ENCODE measurements around the gene ACKR3. TPM values are rescaled to one million over a fixed set of nuclear protein-coding genes. Genes with fewer than 3 reads are reported as not detected.
A peak's percentile ranks its signal among the peaks of the same experiment; 100 is the strongest.

The ACKR3 gene
- total and polyA plus RNA-seq, 5 donors = 22.5 to 50.1 (median 31.1) TPM

DNA sequence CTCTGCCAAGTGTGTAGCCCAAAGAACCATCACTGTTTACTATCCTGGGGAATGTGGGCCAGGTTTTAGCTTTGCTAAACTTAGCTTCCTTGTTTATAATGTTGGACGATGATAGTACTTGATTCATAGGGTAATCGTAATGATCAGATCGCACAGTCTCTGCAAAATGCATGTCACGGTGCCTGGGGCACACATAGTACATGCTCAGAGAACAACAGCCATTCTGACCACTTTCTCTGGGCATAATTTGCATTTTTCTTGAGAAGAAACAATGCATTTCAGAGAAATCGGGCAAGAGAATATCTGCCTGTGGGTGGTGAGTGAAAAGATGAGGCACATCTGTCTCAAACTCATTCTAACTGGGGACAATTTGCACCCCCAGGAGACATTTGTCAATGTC lies 16.3 kb downstream of the ACKR3 start:
- no peaks in the 10 kb centered on the region for H3K4me1 ChIP-seq (ENCODE audit: control insufficient read depth, insufficient read depth, low read length)
- intact Hi-C loops (cut with DNase I) = no loop called here
- 87% methylated on average over 5 of the region's 5 CpGs for WGBS
- ATAC-seq (no peak), DNase-seq (no peak)
- H3K27me3 ChIP-seq (ENCODE audit: control insufficient read depth, insufficient read depth) = no peaks in the 10 kb centered on the region
- no peaks in the 10 kb centered on the region for H3K9me3 ChIP-seq (ENCODE audit: control insufficient read depth, low read length)
- no peak overlapping the region for H3K27ac ChIP-seq (ENCODE audit: low read length)
- no peak overlapping the region for H3K4me3 ChIP-seq (ENCODE audit: low read length)

DNA sequence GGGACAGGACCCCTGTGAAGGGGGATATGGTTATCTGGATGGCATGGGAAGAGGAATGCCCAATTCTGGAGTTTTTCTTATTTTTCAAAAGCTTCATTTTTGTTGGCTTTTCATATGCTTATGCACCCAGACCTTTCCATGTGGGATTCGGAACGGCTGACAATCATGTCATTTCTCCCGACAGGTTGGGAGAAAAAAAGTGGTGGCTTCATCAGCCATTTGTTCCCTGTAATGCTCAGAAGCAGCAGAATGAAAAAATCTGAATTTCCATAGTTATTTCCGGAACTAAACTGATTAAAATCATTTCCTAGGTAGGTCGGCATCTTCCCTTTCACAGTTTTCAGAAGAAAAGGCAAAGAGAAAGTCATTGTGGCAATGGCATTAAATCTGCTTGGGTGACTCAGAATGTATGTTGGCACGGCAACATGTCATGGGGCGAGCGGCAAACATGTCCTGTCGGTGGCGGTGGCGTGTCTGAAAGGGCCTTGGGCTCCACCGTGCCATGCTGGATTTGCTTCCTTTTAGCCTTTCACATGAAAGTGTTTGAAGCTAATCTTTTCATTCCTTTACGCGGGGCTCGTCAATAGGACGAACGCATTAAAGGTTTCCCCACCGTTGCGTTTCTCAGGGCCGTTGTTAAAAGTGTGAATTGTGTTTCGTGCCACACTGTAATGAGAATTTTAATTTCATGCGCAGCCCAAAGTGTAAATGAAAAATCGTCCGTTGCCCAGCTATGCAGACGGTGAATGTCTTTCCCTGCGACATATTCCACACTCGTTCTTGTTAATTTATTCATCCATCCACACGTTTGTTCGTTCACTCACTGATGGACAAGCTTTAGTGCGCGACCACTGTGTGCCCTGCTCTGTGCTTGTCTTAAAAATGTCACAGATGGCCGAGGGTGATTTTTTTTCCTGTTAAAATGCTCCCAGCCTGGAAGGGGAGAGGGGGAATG lies 18.5 kb downstream of the ACKR3 start:
- Histone ChIP-seq H3K27ac (ENCODE audit: low read length) (no peak overlapping the region), H3K27me3 (ENCODE audit: control insufficient read depth, insufficient read depth) (no peaks in the 10 kb centered on the region), H3K9me3 (ENCODE audit: control insufficient read depth, low read length) (no peaks in the 10 kb centered on the region), H3K4me1 (ENCODE audit: control insufficient read depth, insufficient read depth, low read length) (no peaks in the 10 kb centered on the region), H3K4me3 (ENCODE audit: low read length) (no peak overlapping the region)
- DNase-seq (no peak), ATAC-seq (no peak)
- intact Hi-C loops (cut with DNase I) = no loop called here
- WGBS = 95% methylated on average over 32 of the region's 32 CpGs

DNA sequence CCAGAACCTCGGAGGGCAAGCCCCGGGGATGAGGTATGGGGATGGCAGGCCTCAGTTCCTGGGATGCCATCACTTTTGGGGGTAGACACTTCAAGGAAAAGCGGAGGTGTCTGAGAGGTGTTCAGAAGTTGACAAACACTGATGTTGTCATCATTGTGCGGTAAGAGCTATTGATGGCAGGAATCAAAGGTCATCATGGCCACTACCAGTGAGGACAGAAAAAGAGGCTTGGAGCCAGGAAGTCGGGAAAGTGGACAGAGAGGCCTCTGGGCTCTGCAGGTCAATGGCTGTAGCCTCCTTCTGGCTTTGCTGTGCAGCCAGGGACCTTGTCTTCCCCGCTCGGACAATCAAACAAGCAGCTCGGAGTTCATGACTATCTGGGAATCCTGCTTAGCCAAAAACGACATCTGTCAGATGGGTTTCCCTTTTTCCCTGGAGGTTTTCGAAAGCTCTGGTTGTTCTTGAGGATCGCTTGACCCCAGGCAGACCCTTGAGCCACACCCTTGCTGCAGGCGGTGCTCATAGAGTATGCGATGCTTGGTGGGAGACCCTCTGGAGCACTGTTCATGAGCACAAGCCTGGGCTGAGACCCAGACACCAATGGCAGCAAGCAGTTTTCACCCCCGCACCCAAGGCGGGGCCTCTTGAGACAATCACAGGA lies 19.4 kb downstream of the ACKR3 start:
- ATAC-seq (no peak), DNase-seq (no peak)
- no peaks in the 10 kb centered on the region for H3K9me3 ChIP-seq (ENCODE audit: control insufficient read depth, low read length)
- H3K27ac ChIP-seq (ENCODE audit: low read length) = no peak overlapping the region
- H3K4me3 ChIP-seq (ENCODE audit: low read length) = no peak overlapping the region
- H3K27me3 ChIP-seq (ENCODE audit: control insufficient read depth, insufficient read depth) = no peaks in the 10 kb centered on the region
- intact Hi-C loops (cut with DNase I) = no loop called here
- H3K4me1 ChIP-seq (ENCODE audit: control insufficient read depth, insufficient read depth, low read length) = no peaks in the 10 kb centered on the region
- 88% methylated on average over 15 of the region's 15 CpGs for WGBS

DNA sequence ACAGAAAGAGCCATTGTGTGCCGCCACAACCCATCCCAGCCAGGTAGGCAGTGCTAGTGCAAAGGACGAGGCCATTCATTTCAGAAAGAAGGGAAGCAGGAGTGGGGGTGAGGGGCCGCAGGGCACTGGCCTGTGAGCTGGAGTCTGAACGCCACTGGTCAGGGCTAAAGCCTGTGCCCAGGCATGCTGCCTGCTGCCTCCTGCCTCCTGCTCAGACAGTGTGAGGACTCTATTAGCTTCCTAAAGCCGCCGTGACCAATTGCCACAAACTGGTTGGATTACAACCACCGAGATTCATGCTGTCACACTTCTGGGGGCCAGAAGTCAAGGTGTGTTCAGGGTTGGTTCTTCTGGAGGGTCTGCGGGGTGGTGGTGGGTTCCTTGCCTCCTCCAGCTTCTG lies 21.2 kb downstream of the ACKR3 start:
- no peaks in the 10 kb centered on the region for H3K4me1 ChIP-seq (ENCODE audit: control insufficient read depth, insufficient read depth, low read length)

DNA sequence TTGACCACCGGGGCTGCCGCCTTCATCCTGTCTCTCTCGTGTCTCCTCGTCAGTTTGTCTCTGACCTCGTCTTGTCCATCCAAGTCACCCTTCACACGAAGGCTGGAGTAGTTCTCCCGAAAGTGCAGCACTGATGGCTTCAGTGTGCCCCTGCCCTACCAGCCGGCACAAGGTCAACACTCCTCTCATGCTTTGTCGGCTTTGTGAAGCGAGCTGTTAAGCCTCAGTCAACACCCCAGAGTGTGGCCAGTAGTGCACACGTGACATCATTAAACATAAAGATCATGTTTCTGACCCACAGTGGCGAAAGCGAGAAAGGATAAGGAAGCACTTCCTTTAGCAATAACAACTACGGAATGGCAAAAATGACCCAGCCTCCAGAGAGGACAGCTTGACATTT lies 23.2 kb downstream of the ACKR3 start:
- 32% methylated on average over 14 of the region's 14 CpGs for WGBS
- intact Hi-C loops (cut with DNase I) = no loop called here
- ATAC-seq (peak; percentile 42 to 46), DNase-seq (no peak)
- Histone ChIP-seq H3K9me3 (ENCODE audit: control insufficient read depth, low read length) (no peaks in the 10 kb centered on the region), H3K27me3 (ENCODE audit: control insufficient read depth, insufficient read depth) (no peaks in the 10 kb centered on the region), H3K4me1 (ENCODE audit: control insufficient read depth, insufficient read depth, low read length) (peaks cover 2% of the 10 kb centered on the region), H3K4me3 (ENCODE audit: low read length) (no peak overlapping the region), H3K27ac (ENCODE audit: low read length) (no peak overlapping the region)

More for the DNA sequence above, 21.2 kb downstream of the ACKR3 start:
- intact Hi-C loops (cut with DNase I) = no loop called here
- WGBS = 90% methylated on average over 8 of the region's 8 CpGs
- Histone ChIP-seq H3K27me3 (ENCODE audit: control insufficient read depth, insufficient read depth) (no peaks in the 10 kb centered on the region), H3K27ac (ENCODE audit: low read length) (no peak overlapping the region), H3K9me3 (ENCODE audit: control insufficient read depth, low read length) (no peaks in the 10 kb centered on the region), H3K4me3 (ENCODE audit: low read length) (no peak overlapping the region)
- no peak for DNase-seq
- ATAC-seq = no peak

DNA sequence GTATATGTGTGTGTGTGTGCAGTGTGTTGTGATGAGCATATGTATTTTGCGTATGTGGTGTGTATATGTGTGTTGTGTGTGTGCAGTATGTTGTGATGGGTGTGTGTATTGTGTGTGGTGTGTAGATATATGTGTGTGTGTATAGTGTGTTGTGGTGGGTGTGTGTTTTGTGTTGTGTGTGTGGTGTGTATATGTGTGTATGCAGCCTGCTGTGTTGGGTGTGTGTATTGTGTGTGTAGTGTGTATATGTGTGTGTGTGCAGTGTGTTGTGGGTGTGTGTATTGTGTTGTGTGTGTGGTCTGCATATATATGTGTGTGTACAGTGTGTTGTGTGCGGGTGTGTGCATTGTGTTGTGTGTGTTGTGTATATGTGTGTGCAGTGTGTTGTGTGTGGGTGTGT lies 23.9 kb downstream of the ACKR3 start:
- DNase-seq = no peak

DNA sequence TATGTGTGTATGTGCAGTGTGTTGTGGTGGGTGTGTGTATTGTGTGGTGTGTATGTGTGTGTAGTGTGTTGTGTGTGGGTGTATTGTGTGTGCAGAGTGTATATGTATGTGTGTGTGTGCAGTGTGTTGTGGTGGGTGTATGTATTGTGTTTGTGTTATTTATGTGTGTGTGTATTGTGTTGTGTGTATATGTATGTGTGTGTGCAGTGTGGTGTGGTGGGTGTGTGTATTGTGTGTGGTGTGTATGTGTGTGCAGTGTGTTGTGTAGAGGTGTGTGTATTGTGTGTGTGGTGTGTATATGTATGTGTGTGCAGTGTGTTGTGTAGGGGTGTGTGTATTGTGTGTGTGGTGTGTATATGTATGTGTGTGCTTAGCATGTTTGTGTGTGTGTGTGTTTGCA lies 24.3 kb downstream of the ACKR3 start:
- Histone ChIP-seq H3K4me3 (ENCODE audit: low read length) (no peak overlapping the region), H3K9me3 (ENCODE audit: control insufficient read depth, low read length) (no peaks in the 10 kb centered on the region), H3K27ac (ENCODE audit: low read length) (no peak overlapping the region), H3K27me3 (ENCODE audit: control insufficient read depth, insufficient read depth) (no peaks in the 10 kb centered on the region), H3K4me1 (ENCODE audit: control insufficient read depth, insufficient read depth, low read length) (peaks cover 2% of the 10 kb centered on the region)
- intact Hi-C loops (cut with DNase I) = no loop called here
- no peak for DNase-seq
- no peak for ATAC-seq

More for the DNA sequence above, 23.9 kb downstream of the ACKR3 start:
- Histone ChIP-seq H3K27ac (ENCODE audit: low read length) (no peak overlapping the region), H3K4me1 (ENCODE audit: control insufficient read depth, insufficient read depth, low read length) (peaks cover 2% of the 10 kb centered on the region), H3K4me3 (ENCODE audit: low read length) (no peak overlapping the region), H3K9me3 (ENCODE audit: control insufficient read depth, low read length) (no peaks in the 10 kb centered on the region), H3K27me3 (ENCODE audit: control insufficient read depth, insufficient read depth) (no peaks in the 10 kb centered on the region)
- WGBS = over 99% methylated on average over 2 of the region's 2 CpGs
- intact Hi-C loops (cut with DNase I) = no loop called here
- ATAC-seq = no peak

DNA sequence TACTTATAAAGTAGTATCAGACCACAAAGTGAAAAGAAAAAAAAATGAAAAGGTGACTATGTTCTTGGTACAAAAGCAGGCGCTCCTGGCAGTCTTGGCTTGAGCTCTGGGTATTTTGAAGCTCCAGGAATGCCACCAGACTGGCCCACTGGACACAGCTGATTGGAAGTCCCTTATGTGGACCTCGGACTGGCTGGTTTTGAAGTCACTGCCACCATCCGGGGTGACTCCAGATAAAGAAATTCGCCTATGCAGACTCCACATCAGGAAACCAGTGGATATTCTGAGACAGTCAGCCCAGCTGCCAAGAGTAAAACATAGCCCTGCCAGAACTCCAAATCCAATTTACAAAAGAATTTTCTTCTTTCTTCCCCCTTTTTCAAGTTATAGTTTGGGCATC lies 28.0 kb downstream of the ACKR3 start:
- Histone ChIP-seq H3K9me3 (ENCODE audit: control insufficient read depth, low read length) (no peaks in the 10 kb centered on the region), H3K4me1 (ENCODE audit: control insufficient read depth, insufficient read depth, low read length) (peaks cover 2% of the 10 kb centered on the region), H3K27ac (ENCODE audit: low read length) (no peak overlapping the region), H3K4me3 (ENCODE audit: low read length) (no peak overlapping the region), H3K27me3 (ENCODE audit: control insufficient read depth, insufficient read depth) (no peaks in the 10 kb centered on the region)
- peak in 1 of 2 donors; percentile 32 for ATAC-seq
- DNase-seq = no peak
- WGBS = 39% methylated on average over 4 of the region's 4 CpGs
- intact Hi-C loops (cut with DNase I) = no loop called here

DNA sequence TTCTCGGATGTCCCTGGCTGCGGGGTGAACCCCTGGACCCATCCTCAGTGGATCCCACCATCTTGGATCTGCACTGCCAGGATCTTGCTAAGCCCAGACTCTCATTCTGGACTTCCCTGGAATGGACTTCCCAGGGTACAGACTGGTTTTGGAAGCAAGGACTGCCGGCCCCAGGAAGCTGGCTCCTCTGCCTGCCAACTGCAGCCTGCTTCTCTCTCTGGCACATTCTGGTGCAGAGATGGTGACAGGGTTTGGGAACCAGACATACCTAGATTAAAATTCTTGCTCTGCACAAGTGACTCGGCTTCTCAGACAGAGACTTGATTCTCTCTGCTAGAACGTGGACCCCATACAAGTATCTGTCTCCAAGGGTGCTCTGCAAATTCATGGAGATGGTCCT lies 29.4 kb downstream of the ACKR3 start:
- intact Hi-C loops (cut with DNase I) = no loop called here
- H3K27me3 ChIP-seq (ENCODE audit: control insufficient read depth, insufficient read depth) = no peaks in the 10 kb centered on the region
- H3K9me3 ChIP-seq (ENCODE audit: control insufficient read depth, low read length) = no peaks in the 10 kb centered on the region
- H3K27ac ChIP-seq (ENCODE audit: low read length) = no peak overlapping the region
- H3K4me3 ChIP-seq (ENCODE audit: low read length) = no peak overlapping the region
- DNase-seq (no peak), ATAC-seq (no peak)
- 77% methylated on average over 5 of the region's 5 CpGs for WGBS
- peaks cover 2% of the 10 kb centered on the region for H3K4me1 ChIP-seq (ENCODE audit: control insufficient read depth, insufficient read depth, low read length)

DNA sequence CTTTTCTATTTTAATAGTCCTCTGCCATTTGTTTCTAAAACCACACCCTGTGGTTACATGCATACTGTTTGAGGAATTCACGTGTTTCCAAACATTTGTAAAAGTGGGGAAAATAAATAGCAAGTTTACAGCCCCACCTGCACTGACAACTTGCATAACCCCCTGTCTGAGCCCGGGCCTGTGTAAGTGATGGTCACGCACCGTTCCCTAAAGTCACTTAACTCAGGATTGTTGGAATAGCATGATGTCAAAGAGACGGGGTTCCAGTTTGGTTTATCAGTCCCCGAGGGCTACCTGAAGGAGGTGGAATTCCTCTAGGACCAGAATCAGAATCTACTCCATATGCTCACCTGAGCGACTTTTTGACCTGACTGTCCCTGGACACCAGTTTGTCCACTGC lies 30.5 kb downstream of the ACKR3 start:
- no peaks in the 10 kb centered on the region for H3K27me3 ChIP-seq (ENCODE audit: control insufficient read depth, insufficient read depth)
- no peak overlapping the region for H3K4me3 ChIP-seq (ENCODE audit: low read length)
- H3K9me3 ChIP-seq (ENCODE audit: control insufficient read depth, low read length) = no peaks in the 10 kb centered on the region
- 92% methylated on average over 7 of the region's 7 CpGs for WGBS
- DNase-seq (no peak), ATAC-seq (no peak)
- peaks cover 2% of the 10 kb centered on the region for H3K4me1 ChIP-seq (ENCODE audit: control insufficient read depth, insufficient read depth, low read length)
- intact Hi-C loops (cut with DNase I) = no loop called here
- no peak overlapping the region for H3K27ac ChIP-seq (ENCODE audit: low read length)

DNA sequence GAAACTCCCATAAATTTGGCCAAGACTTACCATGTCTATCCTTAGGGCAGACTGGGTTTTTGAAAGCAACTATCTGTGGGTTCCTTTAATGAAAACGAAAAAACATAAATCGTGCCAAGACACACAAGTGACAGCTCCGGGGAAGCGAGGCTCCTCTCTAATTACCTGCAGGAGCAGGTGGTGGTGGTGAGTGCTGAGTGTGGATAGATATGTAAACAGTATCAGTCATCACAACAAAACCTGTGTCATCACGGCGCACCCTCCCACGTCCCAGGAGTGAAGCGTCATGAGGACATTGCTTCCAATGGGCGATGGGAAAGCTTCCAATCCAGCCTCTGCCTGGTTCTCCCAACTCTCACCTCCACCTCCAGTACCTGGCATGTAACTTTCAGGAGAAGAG lies 31.3 kb downstream of the ACKR3 start:
- DNase-seq (no peak), ATAC-seq (no peak)
- intact Hi-C loops (cut with DNase I) = no loop called here
- H3K4me1 ChIP-seq (ENCODE audit: control insufficient read depth, insufficient read depth, low read length) = peaks cover 2% of the 10 kb centered on the region
- no peak overlapping the region for H3K27ac ChIP-seq (ENCODE audit: low read length)
- no peaks in the 10 kb centered on the region for H3K9me3 ChIP-seq (ENCODE audit: control insufficient read depth, low read length)
- H3K4me3 ChIP-seq (ENCODE audit: low read length) = no peak overlapping the region
- WGBS = 70% methylated on average over 9 of the region's 9 CpGs
- no peaks in the 10 kb centered on the region for H3K27me3 ChIP-seq (ENCODE audit: control insufficient read depth, insufficient read depth)
